GF-D8 (cell line): Measurements from ENCODE around the gene CCDC197.

Experiments used
- DNase-seq: peaks from one replicate; lab custom pipeline; 2025; lab: John Stamatoyannopoulos, UW

The CCDC197 gene

GRCh38 chr14:94026173-94026888, 29.2 kb downstream of the CCDC197 start, which contains the start of gene OTUB2:
TSS of gene OTUB2 (plus strand) at chr14:94026340. CDS start at chr14:94026538, 198 bp downstream.
- peak; percentile 47 for DNase-seq

DNA sequence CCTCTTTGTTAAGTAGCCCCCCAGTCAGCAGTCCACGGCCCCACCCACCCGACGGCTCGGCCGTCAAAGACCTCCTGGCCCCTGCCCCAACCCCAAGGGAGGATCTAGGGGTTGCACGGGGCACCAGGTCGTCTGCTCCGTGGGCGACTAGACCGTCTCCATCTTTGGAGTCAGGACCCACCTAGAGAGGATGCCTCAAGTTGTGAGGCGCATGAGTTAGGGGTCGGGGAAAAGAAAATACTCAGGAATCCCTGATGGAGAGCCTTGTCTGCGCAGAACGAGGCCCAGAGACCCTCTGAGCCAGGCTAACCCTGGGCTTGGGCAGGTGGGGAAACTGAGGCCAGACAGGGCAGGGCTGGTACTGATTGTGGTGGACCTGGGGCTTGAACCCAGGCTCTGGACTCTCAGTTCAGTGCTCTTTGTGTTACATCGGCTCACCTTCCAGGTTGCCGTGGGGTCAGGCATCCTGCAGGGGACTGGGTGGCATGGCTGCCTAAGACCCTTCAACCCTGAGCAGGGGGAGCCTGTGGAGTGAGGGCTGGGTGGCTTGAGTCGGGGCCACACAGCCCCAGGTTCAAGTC, 29.9 kb downstream of the CCDC197 start:
- DNase-seq: no peak

DNA sequence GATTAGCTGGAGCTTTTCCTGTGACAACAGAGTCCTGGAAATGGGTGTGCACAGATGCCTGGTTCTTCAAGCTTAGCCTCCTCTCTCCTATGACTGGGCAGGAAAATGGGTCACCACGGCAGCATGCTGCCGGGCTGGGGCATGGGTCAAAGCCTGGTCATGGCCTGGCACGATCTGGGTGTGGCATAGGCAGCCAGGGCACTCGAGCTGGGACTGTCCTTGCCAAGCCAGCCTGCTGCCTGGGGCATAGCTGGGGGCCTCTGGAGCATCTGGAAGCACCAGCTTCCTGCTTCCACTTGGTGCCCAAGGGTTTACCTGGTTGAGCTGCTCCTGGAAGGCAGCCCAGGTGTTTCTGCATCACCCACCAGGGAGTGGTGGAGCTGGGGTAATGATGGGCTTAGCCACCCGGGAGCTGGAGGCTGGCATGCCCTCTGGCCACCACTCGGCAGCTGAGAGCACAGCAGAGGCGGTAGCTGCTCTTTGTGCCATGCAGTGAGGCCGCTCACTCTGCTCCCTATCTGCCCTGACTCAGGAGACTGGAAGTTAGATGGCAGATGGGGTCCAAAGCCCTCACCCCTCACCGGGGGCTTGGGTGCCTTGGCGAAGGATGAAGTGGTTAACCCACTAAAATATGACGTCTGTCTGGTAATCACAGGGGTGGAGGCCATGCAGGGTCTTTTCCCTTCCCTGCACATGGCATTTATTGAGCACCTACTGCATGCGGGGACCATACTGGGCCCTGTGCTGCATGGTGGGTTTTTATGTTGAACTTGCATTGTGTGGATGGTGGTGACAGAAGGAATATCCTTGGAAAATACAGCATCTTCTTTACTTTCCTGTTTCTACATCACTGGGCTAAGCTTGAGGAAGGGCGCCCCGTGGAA, 30.7 kb downstream of the CCDC197 start:
- DNase-seq: no peak

DNA sequence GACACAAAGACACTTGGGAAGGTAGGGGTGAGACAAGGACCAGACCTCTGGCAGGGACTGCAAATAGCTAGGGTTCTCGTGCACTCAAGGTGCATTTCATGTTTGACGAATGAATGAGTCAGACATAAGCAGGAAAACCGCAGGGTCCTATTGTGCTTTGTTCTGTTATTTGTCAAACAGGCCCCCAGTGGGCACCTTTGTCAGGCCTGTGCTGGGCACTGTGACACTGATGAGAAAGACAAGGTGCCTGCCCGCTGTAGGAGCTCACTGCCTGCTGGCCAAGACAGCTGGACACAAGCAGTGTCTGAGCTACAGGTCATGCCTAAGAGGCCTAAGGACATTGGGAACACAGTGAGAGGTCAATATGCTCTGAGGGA, 31.3 kb downstream of the CCDC197 start:
- DNase-seq: no peak

- DNase-seq: peak; percentile 48
These were observed 32.2 kb downstream of the CCDC197 start for GRCh38 chr14:94029265-94029664.

GRCh38 chr14:94029671-94030203, 32.6 kb downstream of the CCDC197 start:
- DNase-seq: no peak

DNA sequence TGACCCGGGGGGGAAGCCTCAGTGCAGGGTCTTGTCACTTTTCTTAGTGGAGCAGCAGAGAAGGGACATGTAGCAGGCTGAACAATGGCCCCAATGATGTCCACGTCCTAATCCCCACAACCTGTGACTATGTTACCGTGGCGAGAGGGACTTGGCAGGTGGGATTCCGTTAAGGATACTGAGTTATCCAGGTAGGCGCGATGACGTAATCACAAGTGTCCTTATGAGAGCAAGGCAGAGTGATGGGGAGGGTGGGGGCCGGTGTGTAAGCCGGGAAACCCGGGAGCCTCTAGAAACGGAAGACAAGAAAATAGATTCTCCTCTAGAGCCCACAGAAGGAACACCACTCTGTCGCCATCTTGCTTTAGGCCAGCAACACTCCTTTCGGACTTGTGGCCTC, 33.5 kb downstream of the CCDC197 start:
- no peak for DNase-seq

- DNase-seq: no peak
These were observed 34.2 kb downstream of the CCDC197 start for GRCh38 chr14:94031161-94031882.

GRCh38 chr14:94031883-94032279, 34.8 kb downstream of the CCDC197 start:
- DNase-seq: no peak

DNA sequence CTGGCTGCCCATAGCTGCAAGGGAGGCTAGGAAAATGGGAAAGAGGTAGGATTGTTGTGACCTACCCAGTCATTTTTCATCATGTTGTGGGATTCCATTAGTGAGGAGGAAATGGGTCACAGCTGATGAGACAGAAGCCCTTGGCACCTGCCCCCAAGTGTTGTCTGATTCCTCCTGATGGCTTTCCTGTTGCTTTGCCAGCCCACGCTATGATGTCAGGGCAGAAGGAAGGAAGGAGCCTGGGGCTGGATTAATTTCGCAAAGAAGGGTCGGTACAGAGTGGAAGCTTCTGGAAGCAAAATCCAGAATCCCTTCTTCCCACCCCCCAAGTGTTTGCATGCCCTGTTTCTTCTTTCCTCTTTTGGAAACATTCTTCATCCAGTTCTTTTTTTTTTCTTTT, 37.8 kb downstream of the CCDC197 start:
- no peak for DNase-seq

- DNase-seq: peak; percentile 2
These were observed 39.4 kb downstream of the CCDC197 start for GRCh38 chr14:94036313-94037167.

- no peak for DNase-seq
These were observed 40.9 kb downstream of the CCDC197 start for GRCh38 chr14:94037954-94038353.

- DNase-seq: no peak
These were observed 41.4 kb downstream of the CCDC197 start for GRCh38 chr14:94038510-94038909.

DNA sequence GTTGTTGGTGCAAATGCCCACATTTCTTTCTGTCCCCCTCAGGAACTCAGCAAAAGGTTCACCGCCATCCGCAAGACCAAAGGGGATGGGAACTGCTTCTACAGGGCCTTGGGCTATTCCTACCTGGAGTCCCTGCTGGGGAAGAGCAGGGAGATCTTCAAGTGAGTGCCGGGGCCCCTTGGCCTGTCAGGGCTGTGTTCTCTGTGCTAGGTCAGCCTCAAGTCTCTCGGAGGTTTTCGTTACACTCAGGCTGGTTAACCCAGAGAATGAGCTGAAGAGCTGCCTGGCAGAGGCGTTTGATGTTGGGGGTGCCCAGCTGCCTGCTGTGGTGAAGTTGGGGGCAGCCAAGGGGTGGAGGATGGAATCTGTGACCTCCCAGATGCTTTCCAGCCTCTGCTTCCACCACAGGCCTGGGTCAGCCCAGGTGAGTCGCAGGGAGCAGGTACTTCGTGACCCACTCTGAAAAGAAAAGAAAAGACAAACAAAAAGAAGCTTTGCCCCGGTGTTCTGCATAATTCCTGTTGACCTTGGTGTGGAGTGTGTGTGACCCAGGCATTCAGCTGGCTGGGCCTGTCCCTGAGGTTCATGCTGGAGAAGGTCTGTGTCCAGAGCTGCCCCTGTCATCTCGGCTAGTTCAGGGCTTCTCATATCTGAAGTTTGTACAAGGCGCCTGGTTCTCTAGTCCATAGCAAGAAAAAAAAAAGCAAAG, 42.0 kb downstream of the CCDC197 start:
- DNase-seq: no peak

GRCh38 chr14:94040247-94040646, 43.1 kb downstream of the CCDC197 start:
- DNase-seq: no peak

GRCh38 chr14:94040796-94041195, 43.7 kb downstream of the CCDC197 start:
- no peak for DNase-seq

DNA sequence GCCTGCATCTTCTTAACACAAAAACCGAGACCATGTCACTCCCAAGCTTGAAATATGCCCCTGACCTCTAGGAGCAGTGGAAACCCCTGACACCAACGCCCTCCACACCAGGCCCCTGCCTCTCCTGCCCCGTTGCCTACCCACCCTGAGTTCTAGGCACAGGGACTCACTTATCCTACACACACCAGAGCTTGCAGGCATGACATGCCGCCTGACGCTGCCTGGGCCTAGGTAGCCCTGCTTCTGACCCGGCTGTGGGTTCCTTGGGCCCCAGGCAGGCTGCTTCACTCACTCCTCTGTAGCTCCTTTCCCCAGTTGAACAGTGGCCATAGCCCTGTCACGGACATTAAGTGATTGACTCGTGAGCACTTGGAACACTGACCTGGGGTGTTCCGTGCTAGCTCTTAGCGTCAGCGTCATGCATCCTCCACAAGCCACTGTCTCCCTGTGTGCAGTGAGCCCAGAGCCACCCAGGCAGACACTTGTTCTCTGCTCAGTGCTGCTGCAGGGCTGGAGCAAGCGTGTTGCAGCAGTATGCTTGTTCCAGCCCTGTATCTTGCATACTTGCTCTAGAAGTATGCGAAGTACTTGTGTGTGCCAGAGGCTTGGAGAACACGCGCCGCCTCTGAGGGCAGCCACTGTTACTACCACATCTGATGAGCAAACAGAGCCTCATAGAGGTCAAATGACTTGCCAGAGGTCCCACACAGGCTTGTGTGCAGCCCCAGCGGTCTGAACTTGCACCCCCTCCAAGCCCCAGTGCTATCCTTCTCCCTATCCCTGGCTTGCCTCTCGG, 44.6 kb downstream of the CCDC197 start:
- DNase-seq: no peak

- no peak for DNase-seq
These were observed 45.5 kb downstream of the CCDC197 start for GRCh38 chr14:94042433-94043091.
